Upper lobe of right lung (tissue), 1 donor: ENCODE results near the gene TPM3. TPM values are rescaled to one million over a fixed set of nuclear protein-coding genes. Genes with fewer than 3 reads are reported as not detected.
A peak's percentile ranks its signal among the peaks of the same experiment; 100 is the strongest.

ENCODE experiments used
- ATAC-seq: fragments of 200-7000 bp; cut with Tn5 transposase; one replicate; pipeline ENCODE4 v1.9.1; 2020; ENCODE audit warnings: mild to moderate bottlenecking, moderate library complexity
- DNase-seq: peaks from one replicate; pipeline ENCODE4 v3.0.0-alpha.2; 2020
- H3K27ac ChIP-seq: fragments of 200-600 bp; one replicate; pipeline ENCODE4 v1.8.0; 2022
- H3K27me3 ChIP-seq: fragments of 200-600 bp; one replicate; pipeline ENCODE4 v1.8.0; 2022; ENCODE audit warnings: mild to moderate bottlenecking
- H3K36me3 ChIP-seq: fragments of 200-600 bp; one replicate; pipeline ENCODE4 v1.8.0; 2022
- H3K4me1 ChIP-seq: fragments of 200-600 bp; one replicate; pipeline ENCODE4 v1.8.0; 2022
- H3K4me3 ChIP-seq: fragments of 200-600 bp; one replicate; pipeline ENCODE4 v1.8.0; 2022; ENCODE audit warnings: mild to moderate bottlenecking
- H3K9me3 ChIP-seq: fragments of 200-600 bp; one replicate; pipeline ENCODE4 v1.8.0; 2022
- intact Hi-C: fragments of 100-400 bp; cut with DNase I; formaldehyde crosslinking; loops from one replicate; pipeline ENCODE4 v1.11.0; 2022
- total RNA-seq: library from RNA; stranded (reverse); fragmentation: NEBNext Ultra II Directional; extraction: Animal tissue kit (Norgen Biotek cat#: 25700); gene quantifications from one replicate; pipeline ENCODE4 v1.2.1, GENCODE V29; 2021
- TF ChIP-seq, protein P1 (sequence below): fragments of 200-600 bp; IDR thresholded peaks from one replicate; pipeline ENCODE4 v1.8.0; 2022; ENCODE audit warnings: antibody characterized with exemption
- donor health status: DM: no; HTN: yes; CAD: no; lungs with severe emphysema.

The TPM3 gene
- total RNA-seq, 1 donor from 2014 or later, result 326 TPM

- Histone ChIP-seq H3K9me3 (no peaks in the 10 kb centered on the region), H3K27ac (peak overlapping the region; percentile 38), H3K36me3 (peaks cover 17% of the 10 kb centered on the region), H3K4me1 (peaks cover 69% of the 10 kb centered on the region), H3K4me3 (peak overlapping the region; percentile 98), H3K27me3 (no peaks in the 10 kb centered on the region)
- TF ChIP-seq, protein P1, sequence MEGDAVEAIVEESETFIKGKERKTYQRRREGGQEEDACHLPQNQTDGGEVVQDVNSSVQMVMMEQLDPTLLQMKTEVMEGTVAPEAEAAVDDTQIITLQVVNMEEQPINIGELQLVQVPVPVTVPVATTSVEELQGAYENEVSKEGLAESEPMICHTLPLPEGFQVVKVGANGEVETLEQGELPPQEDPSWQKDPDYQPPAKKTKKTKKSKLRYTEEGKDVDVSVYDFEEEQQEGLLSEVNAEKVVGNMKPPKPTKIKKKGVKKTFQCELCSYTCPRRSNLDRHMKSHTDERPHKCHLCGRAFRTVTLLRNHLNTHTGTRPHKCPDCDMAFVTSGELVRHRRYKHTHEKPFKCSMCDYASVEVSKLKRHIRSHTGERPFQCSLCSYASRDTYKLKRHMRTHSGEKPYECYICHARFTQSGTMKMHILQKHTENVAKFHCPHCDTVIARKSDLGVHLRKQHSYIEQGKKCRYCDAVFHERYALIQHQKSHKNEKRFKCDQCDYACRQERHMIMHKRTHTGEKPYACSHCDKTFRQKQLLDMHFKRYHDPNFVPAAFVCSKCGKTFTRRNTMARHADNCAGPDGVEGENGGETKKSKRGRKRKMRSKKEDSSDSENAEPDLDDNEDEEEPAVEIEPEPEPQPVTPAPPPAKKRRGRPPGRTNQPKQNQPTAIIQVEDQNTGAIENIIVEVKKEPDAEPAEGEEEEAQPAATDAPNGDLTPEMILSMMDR, result no peak
- ATAC-seq, result no peak
- intact Hi-C loops, result no loop called here
- DNase-seq, result no peak
These were observed 11.8 kb downstream of the TPM3 start for GRCh38 chr1:154179946-154180687.

GRCh38 chr1:154178911-154179811 is 12.7 kb downstream of the TPM3 start:
- Histone ChIP-seq H3K27ac (peak overlapping the region; percentile 38), H3K36me3 (peaks cover 26% of the 10 kb centered on the region), H3K4me1 (peaks cover 70% of the 10 kb centered on the region), H3K27me3 (no peaks in the 10 kb centered on the region), H3K4me3 (peak overlapping the region; percentile 98), H3K9me3 (no peaks in the 10 kb centered on the region)
- intact Hi-C loops, result no loop called here
- no peak for ATAC-seq
- DNase-seq, result no peak
- TF ChIP-seq, protein P1, result no peak

- H3K4me3 ChIP-seq, result no peak overlapping the region
- H3K36me3 ChIP-seq, result peaks cover 37% of the 10 kb centered on the region
- DNase-seq (no peak), ATAC-seq (no peak)
- no peak overlapping the region for H3K27ac ChIP-seq
- TF ChIP-seq, protein P1, result no peak
- H3K9me3 ChIP-seq, result no peaks in the 10 kb centered on the region
- intact Hi-C loops, result no loop called here
- H3K4me1 ChIP-seq, result peaks cover 70% of the 10 kb centered on the region
- no peaks in the 10 kb centered on the region for H3K27me3 ChIP-seq
These were observed 13.9 kb downstream of the TPM3 start for GRCh38 chr1:154178013-154178412.

DNA sequence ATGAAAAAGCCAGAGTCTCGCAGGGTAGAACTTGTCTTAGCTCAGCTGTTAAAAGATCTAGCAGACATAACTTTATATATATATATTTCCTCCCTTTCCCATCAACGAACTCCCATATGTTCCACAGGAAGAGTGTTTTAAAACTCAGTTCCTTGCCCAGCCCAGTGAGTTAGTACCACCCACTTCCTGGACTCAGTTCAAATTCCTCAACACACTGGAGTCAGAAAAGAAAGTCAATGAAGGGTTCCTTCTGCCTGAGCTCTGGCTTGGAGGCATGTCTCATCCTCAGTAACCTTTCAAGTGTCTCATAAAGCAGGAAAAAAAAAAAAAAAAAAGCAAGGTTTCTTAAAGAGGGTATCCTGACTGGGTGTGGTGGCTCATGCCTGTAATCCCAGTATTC is 15.6 kb downstream of the TPM3 start:
- intact Hi-C loops, result no loop called here
- TF ChIP-seq, protein P1, result no peak
- Histone ChIP-seq H3K4me3 (no peak overlapping the region), H3K27ac (peak overlapping the region; percentile 51), H3K9me3 (no peaks in the 10 kb centered on the region), H3K4me1 (peaks cover 63% of the 10 kb centered on the region), H3K27me3 (no peaks in the 10 kb centered on the region), H3K36me3 (peaks cover 54% of the 10 kb centered on the region)
- DNase-seq, result no peak
- peak; percentile 69 for ATAC-seq

GRCh38 chr1:154174654-154175053 is 17.2 kb downstream of the TPM3 start:
- DNase-seq, result no peak
- Histone ChIP-seq H3K9me3 (no peaks in the 10 kb centered on the region), H3K4me3 (no peak overlapping the region), H3K4me1 (peaks cover 46% of the 10 kb centered on the region), H3K27me3 (no peaks in the 10 kb centered on the region), H3K36me3 (peaks cover 71% of the 10 kb centered on the region), H3K27ac (no peak overlapping the region)
- intact Hi-C loops, result no loop called here
- ATAC-seq, result no peak
- TF ChIP-seq, protein P1, result no peak
